ENCODE results near the gene NTN1. TPM values are rescaled to one million over a fixed set of nuclear protein-coding genes. Genes with fewer than 3 reads are reported as not detected.

Gene NTN1
- total RNA-seq, 1 experiment from 2014 or later = 14.5 TPM

DNA sequence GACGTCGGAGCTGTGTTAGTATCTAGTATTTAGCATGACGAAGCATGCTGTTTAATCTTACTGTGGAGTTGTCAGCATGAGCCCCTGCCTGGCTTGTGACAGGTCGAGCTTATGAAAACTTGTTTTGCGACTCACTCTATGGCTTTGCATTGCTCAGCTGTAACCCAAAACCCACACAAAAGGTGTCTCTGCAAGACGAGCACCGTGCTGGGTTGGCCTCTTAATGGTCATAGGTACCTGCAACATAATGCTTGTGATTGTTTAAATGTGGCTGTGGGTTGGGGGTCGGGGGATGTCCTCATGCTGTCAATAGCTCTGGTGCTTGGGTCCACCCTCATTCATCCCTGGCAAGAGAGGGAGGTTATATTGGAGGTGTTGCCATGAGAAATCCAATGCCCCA lies 5.4 kb downstream of the NTN1 start:
- H3K36me3 ChIP-seq (ENCODE audit: control insufficient read depth, insufficient read depth, low read length) = no peaks in the 10 kb centered on the region
- no peak for ATAC-seq
- H3K9me3 ChIP-seq (ENCODE audit: control insufficient read depth, insufficient read depth, low read depth, low read length) = no peaks in the 10 kb centered on the region
- POLR2A ChIA-PET = no interaction called here
- TF ChIP-seq TCF7L2 (IDR thresholded peaks at IDR 0.05; ENCODE audit: low read depth, low read length) = no peak
- TF ChIP-seq, protein P1, sequence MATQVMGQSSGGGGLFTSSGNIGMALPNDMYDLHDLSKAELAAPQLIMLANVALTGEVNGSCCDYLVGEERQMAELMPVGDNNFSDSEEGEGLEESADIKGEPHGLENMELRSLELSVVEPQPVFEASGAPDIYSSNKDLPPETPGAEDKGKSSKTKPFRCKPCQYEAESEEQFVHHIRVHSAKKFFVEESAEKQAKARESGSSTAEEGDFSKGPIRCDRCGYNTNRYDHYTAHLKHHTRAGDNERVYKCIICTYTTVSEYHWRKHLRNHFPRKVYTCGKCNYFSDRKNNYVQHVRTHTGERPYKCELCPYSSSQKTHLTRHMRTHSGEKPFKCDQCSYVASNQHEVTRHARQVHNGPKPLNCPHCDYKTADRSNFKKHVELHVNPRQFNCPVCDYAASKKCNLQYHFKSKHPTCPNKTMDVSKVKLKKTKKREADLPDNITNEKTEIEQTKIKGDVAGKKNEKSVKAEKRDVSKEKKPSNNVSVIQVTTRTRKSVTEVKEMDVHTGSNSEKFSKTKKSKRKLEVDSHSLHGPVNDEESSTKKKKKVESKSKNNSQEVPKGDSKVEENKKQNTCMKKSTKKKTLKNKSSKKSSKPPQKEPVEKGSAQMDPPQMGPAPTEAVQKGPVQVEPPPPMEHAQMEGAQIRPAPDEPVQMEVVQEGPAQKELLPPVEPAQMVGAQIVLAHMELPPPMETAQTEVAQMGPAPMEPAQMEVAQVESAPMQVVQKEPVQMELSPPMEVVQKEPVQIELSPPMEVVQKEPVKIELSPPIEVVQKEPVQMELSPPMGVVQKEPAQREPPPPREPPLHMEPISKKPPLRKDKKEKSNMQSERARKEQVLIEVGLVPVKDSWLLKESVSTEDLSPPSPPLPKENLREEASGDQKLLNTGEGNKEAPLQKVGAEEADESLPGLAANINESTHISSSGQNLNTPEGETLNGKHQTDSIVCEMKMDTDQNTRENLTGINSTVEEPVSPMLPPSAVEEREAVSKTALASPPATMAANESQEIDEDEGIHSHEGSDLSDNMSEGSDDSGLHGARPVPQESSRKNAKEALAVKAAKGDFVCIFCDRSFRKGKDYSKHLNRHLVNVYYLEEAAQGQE (IDR thresholded peaks at IDR 0.05; ENCODE audit: insufficient read depth in 1 of 2, low read depth in 2 of 2, low read length in 1 of 2) = no peak
- CTCF ChIA-PET = no interaction called here
- H3K4me1 ChIP-seq (ENCODE audit: control insufficient read depth, insufficient read depth, low read length) = no peaks in the 10 kb centered on the region
- H3K4me3 ChIP-seq (ENCODE audit: low read depth in 2 of 2, low read length in 2 of 2) = no peak overlapping the region
- intact Hi-C loops (cut with micrococcal nuclease; ENCODE audit: unreplicated experiment) = no loop called here
- DNase-seq (ENCODE audit: low read depth, low spot score) = no peak
- no TSS peak for BruUV-seq (replicated peaks)
- no peaks in the 10 kb centered on the region; the same call in 1 of the 2 replicates for H3K27me3 ChIP-seq (ENCODE audit: control insufficient read depth, insufficient read depth, low read length)
- H3K27ac ChIP-seq (ENCODE audit: low read length) = no peak overlapping the region
- in situ Hi-C loops (cut with HindIII; ENCODE audit: low pct_unique_long_range_greater_than_20kb, low sequenced_read_pairs) = no loop called here

DNA sequence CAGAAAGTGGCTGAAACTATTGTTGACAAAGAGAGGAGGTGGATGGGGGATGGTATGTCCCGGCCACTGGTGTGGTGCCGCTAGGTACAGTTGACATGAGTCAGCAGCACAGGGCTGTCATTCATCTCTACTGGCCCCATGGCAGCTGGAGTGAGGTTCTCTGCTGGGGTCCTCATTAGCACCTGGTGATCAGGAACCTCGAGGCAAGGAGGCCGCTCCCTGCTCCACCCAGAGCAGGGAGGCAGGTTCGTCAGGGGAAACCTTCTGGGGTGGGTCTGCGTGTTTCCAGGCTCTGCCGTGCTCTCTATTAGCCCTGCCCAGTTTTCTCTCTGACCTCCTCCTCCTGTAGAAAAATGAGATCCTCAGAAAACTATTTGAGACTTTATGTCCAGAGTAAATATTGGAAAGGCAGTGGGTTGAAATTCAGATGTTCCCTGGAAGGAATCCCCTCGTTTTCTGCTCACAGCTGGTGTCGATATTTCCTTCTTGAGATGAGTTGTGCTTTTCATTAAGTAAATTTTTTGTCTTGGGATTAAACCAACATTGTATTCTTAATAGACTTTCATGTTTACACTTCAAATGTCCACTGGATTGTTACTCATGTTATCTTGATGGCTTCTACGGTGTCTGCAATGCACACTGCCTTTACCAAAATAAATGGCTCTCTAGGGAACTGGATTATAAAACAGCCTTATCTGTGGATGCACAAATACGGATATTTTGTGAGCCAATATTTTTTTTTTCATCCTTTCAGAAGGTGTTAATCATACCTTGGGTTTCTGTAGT lies 7.1 kb downstream of the NTN1 start:
- in situ Hi-C loops (cut with HindIII; ENCODE audit: low pct_unique_long_range_greater_than_20kb, low sequenced_read_pairs) = no loop called here
- Histone ChIP-seq H3K36me3 (ENCODE audit: control insufficient read depth, insufficient read depth, low read length) (no peaks in the 10 kb centered on the region), H3K27me3 (ENCODE audit: control insufficient read depth, insufficient read depth, low read length) (no peaks in the 10 kb centered on the region), H3K4me1 (ENCODE audit: control insufficient read depth, insufficient read depth, low read length) (0 out of 2 replicates have a peak, but pooled peaks cover 3% of the 10 kb centered on the region), H3K9me3 (ENCODE audit: control insufficient read depth, insufficient read depth, low read depth, low read length) (no peaks in the 10 kb centered on the region), H3K27ac (ENCODE audit: low read length) (no peak overlapping the region), H3K4me3 (ENCODE audit: low read depth in 2 of 2, low read length in 2 of 2) (no peak overlapping the region)
- no TSS peak for BruUV-seq (replicated peaks)
- POLR2A ChIA-PET = no interaction called here
- TF ChIP-seq TCF7L2 (IDR thresholded peaks at IDR 0.05; ENCODE audit: low read depth, low read length) (no peak), SIN3A (IDR thresholded peaks at IDR 0.05; ENCODE audit: borderline replicate concordance, insufficient read depth, low read depth, low read length) (no peak), POLR2AphosphoS5 (IDR thresholded peaks at IDR 0.05; ENCODE audit: low read depth, low read length) (no peak)
- TF ChIP-seq, protein P2, sequence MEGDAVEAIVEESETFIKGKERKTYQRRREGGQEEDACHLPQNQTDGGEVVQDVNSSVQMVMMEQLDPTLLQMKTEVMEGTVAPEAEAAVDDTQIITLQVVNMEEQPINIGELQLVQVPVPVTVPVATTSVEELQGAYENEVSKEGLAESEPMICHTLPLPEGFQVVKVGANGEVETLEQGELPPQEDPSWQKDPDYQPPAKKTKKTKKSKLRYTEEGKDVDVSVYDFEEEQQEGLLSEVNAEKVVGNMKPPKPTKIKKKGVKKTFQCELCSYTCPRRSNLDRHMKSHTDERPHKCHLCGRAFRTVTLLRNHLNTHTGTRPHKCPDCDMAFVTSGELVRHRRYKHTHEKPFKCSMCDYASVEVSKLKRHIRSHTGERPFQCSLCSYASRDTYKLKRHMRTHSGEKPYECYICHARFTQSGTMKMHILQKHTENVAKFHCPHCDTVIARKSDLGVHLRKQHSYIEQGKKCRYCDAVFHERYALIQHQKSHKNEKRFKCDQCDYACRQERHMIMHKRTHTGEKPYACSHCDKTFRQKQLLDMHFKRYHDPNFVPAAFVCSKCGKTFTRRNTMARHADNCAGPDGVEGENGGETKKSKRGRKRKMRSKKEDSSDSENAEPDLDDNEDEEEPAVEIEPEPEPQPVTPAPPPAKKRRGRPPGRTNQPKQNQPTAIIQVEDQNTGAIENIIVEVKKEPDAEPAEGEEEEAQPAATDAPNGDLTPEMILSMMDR (IDR thresholded peaks at IDR 0.05) = no peak
- TF ChIP-seq, protein P1 (IDR thresholded peaks at IDR 0.05; ENCODE audit: insufficient read depth in 1 of 2, low read depth in 2 of 2, low read length in 1 of 2) = no peak
- no peak; the same call in 1 of the 2 replicates for ATAC-seq
- CTCF ChIA-PET = no interaction called here
- no peak for DNase-seq (ENCODE audit: low read depth, low spot score)
- intact Hi-C loops (cut with micrococcal nuclease; ENCODE audit: unreplicated experiment) = no loop called here
